Thyroid gland (tissue), 4 donors: ENCODE measurements around the gene KRT10. TPM values are rescaled to one million over a fixed set of nuclear protein-coding genes. Genes with fewer than 3 reads are reported as not detected.

Experiments used
- DNase-seq, 2 donors: peaks; one replicate each; pipeline ENCODE4 v3.0.0-alpha.2; 2019
- H3K27ac ChIP-seq, 3 donors: fragments of 200-600 bp; sonication (generic); 1 replicate in 2 of 3; 2 replicates in 1 of 3; pipeline ENCODE4 v1.5.1; 2016 to 2019; ENCODE audit warnings: mild to moderate bottlenecking in 1 of 3, moderate library complexity in 1 of 3
- H3K27me3 ChIP-seq: fragments of 200-600 bp; sonication (generic); one replicate; pipeline ENCODE4 v1.5.1; 2019
- H3K36me3 ChIP-seq, 2 donors: fragments of 200-600 bp; sonication (generic); one replicate each; pipeline ENCODE4 v1.5.1; 2016 to 2019
- H3K4me1 ChIP-seq, 2 donors: fragments of 200-600 bp; sonication (generic); one replicate each; pipeline ENCODE4 v1.5.1; 2017 to 2019
- H3K4me3 ChIP-seq, 3 donors: fragments of 200-600 bp; sonication (generic); replicated peaks in 1 of 3; 1 replicate in 2 of 3; 2 replicates in 1 of 3; pipeline ENCODE4 v1.5.1; 2016; ENCODE audit warnings: mild to moderate bottlenecking in 1 of 3
- H3K9me3 ChIP-seq: fragments of 200-600 bp; sonication (generic); one replicate; pipeline ENCODE4 v1.5.1; 2017
- CTCF ChIP-seq, 6 experiments: fragments of 200-600 bp in 3 of 6; fragments of 450-650 bp in 3 of 6; sonication (generic) in 3 of 6; IDR thresholded peaks; one replicate each; pipeline ENCODE4 v1.5.1; 2016 to 2019; ENCODE audit warnings: antibody characterized with exemption in 6 of 6, mild to moderate bottlenecking in 2 of 6, inconsistent platforms in 1 of 6, moderate library complexity in 1 of 6
- POLR2A ChIP-seq, 2 donors: fragments of 450-650 bp; IDR thresholded peaks; one replicate each; pipeline ENCODE4 v1.6.1; 2017; ENCODE audit warnings: antibody characterized with exemption in 2 of 2, mild to moderate bottlenecking in 2 of 2, moderate library complexity in 1 of 2
- WGBS, 2 donors: methylation state at CpG; one replicate each; pipeline ENCODE4 v1.1.5; 2017; 5-methylcytosine and 5-hydroxymethylcytosine counted together
- intact Hi-C: fragments of 100-400 bp; cut with DNase I; formaldehyde crosslinking; loops from one replicate; pipeline ENCODE4 v1.15.1; 2023
- total RNA-seq, 4 donors: library from RNA; depleted of rRNA; stranded (reverse); fragments of >200 nt; gene quantifications; one replicate each; pipeline ENCODE4 v1.2.3, GENCODE V29; 2016

The KRT10 gene
- total RNA-seq, 4 donors from 2014 or later: 1.3 to 10.8 (median 8.8) TPM

- intact Hi-C loops: no loop called here
- H3K9me3 ChIP-seq: no peaks in the 10 kb centered on the region
- H3K4me1 ChIP-seq: no peaks in the 10 kb centered on the region
- 78% methylated on average over 10 of the region's 10 CpGs for WGBS, 2 donors
- no peaks in the 10 kb centered on the region for H3K36me3 ChIP-seq
- DNase-seq: no peak
- H3K27me3 ChIP-seq: no peaks in the 10 kb centered on the region
- no peak for TF ChIP-seq CTCF (IDR thresholded peaks at IDR 0.05)
- no peak for TF ChIP-seq POLR2A (IDR thresholded peaks at IDR 0.05)
- no peak overlapping the region for H3K27ac ChIP-seq
- H3K4me3 ChIP-seq: no peak overlapping the region
Measured at GRCh38 chr17:40795019-40795667, 27.3 kb downstream of the KRT10 start.

GRCh38 chr17:40794466-40794865 lies 27.9 kb downstream of the KRT10 start:
- TF ChIP-seq POLR2A (IDR thresholded peaks at IDR 0.05) (no peak), CTCF (IDR thresholded peaks at IDR 0.05) (no peak)
- H3K36me3 ChIP-seq: no peaks in the 10 kb centered on the region
- no peak overlapping the region for H3K4me3 ChIP-seq
- no peak for DNase-seq
- intact Hi-C loops: loop anchor here (5.0 kb wide), 1 partner anchor 177 kb away; no protein-coding TSS in a partner anchor
- H3K9me3 ChIP-seq: no peaks in the 10 kb centered on the region
- WGBS, 2 donors: 90 to 94% methylated on average over 2 of the region's 2 CpGs
- H3K27ac ChIP-seq: no peak overlapping the region
- H3K27me3 ChIP-seq: no peaks in the 10 kb centered on the region
- H3K4me1 ChIP-seq: no peaks in the 10 kb centered on the region

- no peak overlapping the region for H3K27ac ChIP-seq
- H3K27me3 ChIP-seq: no peaks in the 10 kb centered on the region
- TF ChIP-seq CTCF (IDR thresholded peaks at IDR 0.05): no peak
- TF ChIP-seq POLR2A (IDR thresholded peaks at IDR 0.05): no peak
- H3K36me3 ChIP-seq: no peaks in the 10 kb centered on the region
- no peaks in the 10 kb centered on the region for H3K4me1 ChIP-seq
- H3K9me3 ChIP-seq: no peaks in the 10 kb centered on the region
- intact Hi-C loops: loop anchor here (5.0 kb wide), 1 partner anchor 177 kb away; no protein-coding TSS in a partner anchor
- peak; percentile 44 to 71 for DNase-seq
- WGBS, 2 donors: 20 to 36% methylated on average over 10 of the region's 10 CpGs
- no peak overlapping the region for H3K4me3 ChIP-seq
Measured at GRCh38 chr17:40793832-40794231, 28.6 kb downstream of the KRT10 start.

GRCh38 chr17:40791787-40792436 lies 30.5 kb downstream of the KRT10 start:
- H3K36me3 ChIP-seq: no peaks in the 10 kb centered on the region
- H3K4me1 ChIP-seq: no peaks in the 10 kb centered on the region
- WGBS, 2 donors: 31 to 34% methylated on average over 6 of the region's 6 CpGs
- no peaks in the 10 kb centered on the region for H3K9me3 ChIP-seq
- no peak for DNase-seq
- intact Hi-C loops: loop anchor here (5.0 kb wide), 1 partner anchor 175 kb away; no protein-coding TSS in a partner anchor
- H3K4me3 ChIP-seq: no peak overlapping the region
- H3K27ac ChIP-seq: no peak overlapping the region
- no peaks in the 10 kb centered on the region for H3K27me3 ChIP-seq
- TF ChIP-seq POLR2A (IDR thresholded peaks at IDR 0.05): no peak
- TF ChIP-seq CTCF (IDR thresholded peaks at IDR 0.05): peak; percentile 46 to 84 (median 70)

GRCh38 chr17:40791111-40791510 lies 31.3 kb downstream of the KRT10 start:
- no peaks in the 10 kb centered on the region for H3K9me3 ChIP-seq
- DNase-seq: no peak
- intact Hi-C loops: loop anchor here (5.0 kb wide), 1 partner anchor 174 kb away; no protein-coding TSS in a partner anchor
- H3K4me3 ChIP-seq: no peak overlapping the region
- H3K36me3 ChIP-seq: no peaks in the 10 kb centered on the region
- H3K27ac ChIP-seq: no peak overlapping the region
- TF ChIP-seq CTCF (IDR thresholded peaks at IDR 0.05) (no peak), POLR2A (IDR thresholded peaks at IDR 0.05) (no peak)
- no peaks in the 10 kb centered on the region for H3K27me3 ChIP-seq
- 86 to 87% methylated on average over 1 of the region's 1 CpG for WGBS, 2 donors
- no peaks in the 10 kb centered on the region for H3K4me1 ChIP-seq
